GM18526 (cell line): ENCODE results near the gene PHKA2.

Source experiments
- POLR2A ChIP-seq: IDR thresholded peaks from 3 replicates; pipeline ENCODE4 v1.6.1; 2011; ENCODE audit not compliant: insufficient read length; ENCODE audit errors: extremely low read depth

PHKA2 gene

GRCh38 chrX:18983666-18984380 is at the start of gene PHKA2:
PHKA2 (minus strand) TSS chrX:18984114; CDS start chrX:18983932, 182 bp downstream.
- TF ChIP-seq POLR2A, result no peak

- no peak for TF ChIP-seq POLR2A
These were observed 46.9 kb upstream of the PHKA2 start for GRCh38 chrX:19030805-19031204.

- TF ChIP-seq POLR2A, result no peak
These were observed 44.6 kb upstream of the PHKA2 start for GRCh38 chrX:19028560-19028959.

- no peak for TF ChIP-seq POLR2A
These were observed 40.5 kb upstream of the PHKA2 start for GRCh38 chrX:19024366-19024765.

- TF ChIP-seq POLR2A, result no peak
These were observed 36.1 kb upstream of the PHKA2 start for GRCh38 chrX:19019996-19020395.

GRCh38 chrX:19017271-19017670 is 33.4 kb upstream of the PHKA2 start:
- no peak for TF ChIP-seq POLR2A

- no peak for TF ChIP-seq POLR2A
These were observed 24.0 kb upstream of the PHKA2 start for GRCh38 chrX:19007868-19008267.

- TF ChIP-seq POLR2A, result no peak
These were observed 23.1 kb upstream of the PHKA2 start for GRCh38 chrX:19007011-19007410.

GRCh38 chrX:19005909-19006308 is 22.0 kb upstream of the PHKA2 start:
- no peak for TF ChIP-seq POLR2A

GRCh38 chrX:19003756-19004155 is 19.8 kb upstream of the PHKA2 start:
- TF ChIP-seq POLR2A, result no peak

GRCh38 chrX:18998653-18999052 is 14.7 kb upstream of the PHKA2 start:
- no peak for TF ChIP-seq POLR2A

- no peak for TF ChIP-seq POLR2A
These were observed 14.0 kb upstream of the PHKA2 start for GRCh38 chrX:18997916-18998315.

- no peak for TF ChIP-seq POLR2A
These were observed 12.6 kb upstream of the PHKA2 start for GRCh38 chrX:18996536-18996935.

- TF ChIP-seq POLR2A, result no peak
These were observed 11.3 kb upstream of the PHKA2 start for GRCh38 chrX:18995221-18995620.

GRCh38 chrX:18994713-18995112 is 10.8 kb upstream of the PHKA2 start:
- no peak for TF ChIP-seq POLR2A

- TF ChIP-seq POLR2A, result no peak
These were observed 8.9 kb upstream of the PHKA2 start for GRCh38 chrX:18992829-18993228.

- TF ChIP-seq POLR2A, result no peak
These were observed 1.2 kb upstream of the PHKA2 start for GRCh38 chrX:18985186-18985435.
